ENCODE data around the gene JMJD1C. TPM values are rescaled to one million over a fixed set of nuclear protein-coding genes. Genes with fewer than 3 reads are reported as not detected.
"Not testable (repeated sequence)": the region's sequence is repeated elsewhere in the genome, so short reads cannot be mapped to it uniquely, and the experiment has no call there.

The JMJD1C gene
- total RNA-seq, 1 donor from 2014 or later: 205 TPM

DNA sequence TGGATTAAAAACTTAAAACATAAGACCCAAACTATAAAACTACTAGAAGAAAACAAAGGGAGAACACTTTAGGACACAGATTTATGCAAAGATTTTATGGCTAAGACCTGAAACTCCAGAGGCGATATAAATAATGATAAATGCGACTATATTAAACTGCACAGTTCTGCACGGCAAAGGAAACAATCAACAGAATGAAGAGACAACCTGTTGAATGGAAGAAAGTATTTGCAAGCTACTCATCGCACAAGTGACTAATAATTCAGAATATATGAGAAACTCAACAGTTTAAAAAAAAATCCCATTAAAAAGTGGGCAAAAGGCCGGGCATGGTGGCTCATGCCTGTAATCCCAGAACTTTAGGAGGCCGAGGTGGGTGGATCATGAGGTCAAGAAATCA, 73.6 kb downstream of the JMJD1C start:
- DNase-seq: no peak

DNA sequence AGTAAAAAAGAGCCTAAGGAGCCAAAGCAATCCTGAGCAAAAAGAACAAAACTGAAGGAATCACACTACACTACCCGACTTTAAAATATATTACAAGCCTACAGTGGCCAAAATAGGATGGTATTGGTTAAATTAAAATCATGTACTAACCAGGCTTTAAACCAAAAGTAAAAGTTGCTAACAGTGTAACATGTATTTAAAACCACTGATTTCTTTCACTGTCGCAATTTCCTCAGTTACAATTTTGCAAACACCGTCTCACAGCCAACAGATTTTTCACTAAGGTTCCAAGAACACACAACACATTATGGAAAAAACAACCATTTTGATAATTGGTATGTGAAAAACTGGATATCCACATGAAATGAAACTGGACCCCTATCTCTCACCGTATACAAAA, 74.0 kb downstream of the JMJD1C start:
- DNase-seq: no peak

DNA sequence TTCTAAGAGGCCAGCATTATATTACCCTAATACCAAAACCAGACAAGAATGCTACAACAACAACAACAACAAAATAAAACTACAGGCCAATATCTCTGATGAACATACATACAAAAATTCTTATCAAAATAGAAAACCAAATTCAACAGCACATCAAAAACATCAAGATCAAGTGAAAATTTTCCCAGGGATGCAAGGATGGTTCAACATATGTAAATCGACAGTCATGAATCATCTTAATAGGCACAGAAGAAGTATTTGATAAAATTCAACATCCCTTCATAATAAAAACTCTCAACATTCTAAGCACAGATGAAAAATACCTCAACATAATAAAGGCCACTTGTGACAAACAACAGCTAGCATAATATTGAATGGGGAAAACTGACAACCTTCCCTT, 75.3 kb downstream of the JMJD1C start:
- DNase-seq: no peak

DNA sequence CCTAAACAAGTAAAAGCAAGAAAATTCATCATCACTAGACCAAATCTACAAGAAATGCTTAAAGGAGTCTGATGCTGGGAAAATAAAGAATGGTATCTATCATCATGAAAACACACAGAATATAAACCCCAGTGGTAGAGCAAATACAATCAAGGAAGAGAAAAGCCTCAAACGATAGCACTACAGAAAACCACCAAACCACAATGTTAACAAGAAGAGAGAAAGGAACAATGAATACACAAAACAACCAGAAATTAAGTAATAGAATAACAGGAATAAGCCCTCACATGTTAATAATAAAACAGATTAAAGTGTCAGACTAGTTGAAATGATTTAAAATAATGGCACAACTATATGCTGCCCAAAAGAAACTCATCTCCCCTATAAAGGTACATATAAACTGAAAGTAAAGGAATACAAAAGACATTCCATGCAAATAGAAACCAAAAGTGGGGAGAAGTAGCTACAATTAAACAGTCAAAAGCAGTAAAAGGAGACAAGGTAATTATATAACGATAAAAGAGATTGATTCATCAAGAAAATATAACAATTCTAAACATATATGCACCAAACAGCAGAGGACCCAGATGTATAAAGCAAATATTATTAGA, 77.3 kb downstream of the JMJD1C start:
- DNase-seq: no peak

DNA sequence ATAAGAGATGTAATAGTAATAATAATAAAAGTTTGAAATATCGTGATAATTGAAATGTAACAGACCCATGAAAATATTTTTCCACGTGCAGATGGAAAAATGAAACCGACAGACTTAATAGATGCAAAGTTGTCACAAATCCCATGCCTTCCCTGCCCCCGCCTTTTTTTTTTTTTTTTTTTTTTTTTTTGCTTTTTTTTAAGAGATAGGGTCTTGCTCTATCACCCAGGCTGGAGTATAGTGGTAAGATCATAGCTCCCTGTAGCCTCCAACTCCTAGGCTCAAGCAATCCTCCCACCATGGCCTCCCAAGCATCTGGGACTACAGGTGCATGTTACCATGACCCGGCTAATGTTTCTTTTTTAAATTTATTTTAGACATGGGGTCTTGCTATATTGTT, 80.5 kb downstream of the JMJD1C start:
- no peak for DNase-seq

DNA sequence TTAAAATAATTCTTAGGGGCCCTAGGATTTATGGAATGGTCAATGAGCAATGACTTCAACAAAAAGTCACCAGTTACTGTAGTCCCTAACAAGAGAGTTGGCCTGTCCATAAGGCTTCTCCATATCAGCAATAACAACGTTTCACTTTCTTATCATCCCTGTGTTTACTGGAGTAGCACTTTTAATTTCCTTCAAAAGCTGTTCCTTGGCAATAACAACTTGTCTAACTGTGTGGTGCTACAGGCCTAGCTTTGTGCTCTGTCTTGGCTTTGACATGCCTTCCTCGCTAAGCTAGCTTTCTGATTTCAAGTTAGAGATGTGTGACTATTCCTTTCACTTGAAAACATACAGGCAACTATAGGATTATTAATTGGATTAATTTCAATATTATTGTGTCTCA, 81.1 kb downstream of the JMJD1C start:
- DNase-seq: no peak

DNA sequence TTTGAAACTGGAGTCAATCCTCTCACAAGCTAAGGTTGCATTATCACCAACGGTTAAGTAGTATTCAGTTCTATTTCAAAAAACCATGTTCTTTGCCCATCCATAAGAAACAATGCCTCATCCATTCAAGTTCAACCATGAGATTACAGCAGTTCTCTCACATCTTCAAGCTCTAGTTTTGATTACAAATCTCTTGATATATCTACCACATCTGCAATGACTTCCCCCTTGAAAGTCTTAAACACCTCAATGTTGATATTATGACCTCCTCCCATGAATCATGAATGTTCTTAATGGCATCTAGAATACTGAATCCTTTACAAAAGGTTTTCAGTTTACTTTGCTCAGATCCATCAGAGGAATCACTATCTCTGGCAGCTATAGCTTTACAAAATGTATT, 81.8 kb downstream of the JMJD1C start:
- no peak for DNase-seq

DNA sequence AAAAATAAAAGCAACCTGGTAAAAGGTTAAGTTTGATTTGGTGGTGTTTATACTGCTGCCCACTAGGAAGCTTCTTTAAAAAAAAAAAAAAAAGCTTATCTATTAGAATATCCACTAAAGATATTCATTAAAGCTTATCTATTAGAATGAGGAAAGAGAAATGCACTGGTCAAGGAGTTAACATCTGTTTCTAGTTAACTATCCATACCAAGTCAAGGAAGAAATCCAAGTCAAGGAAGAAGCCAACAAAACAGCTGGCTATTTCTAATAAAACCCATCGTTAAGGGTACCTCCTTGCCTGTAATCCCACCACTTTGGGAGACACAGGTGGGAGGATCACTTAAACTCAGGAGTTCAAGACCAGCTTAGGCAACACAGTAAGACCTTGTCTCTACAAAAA, 82.6 kb downstream of the JMJD1C start:
- DNase-seq: no peak

DNA sequence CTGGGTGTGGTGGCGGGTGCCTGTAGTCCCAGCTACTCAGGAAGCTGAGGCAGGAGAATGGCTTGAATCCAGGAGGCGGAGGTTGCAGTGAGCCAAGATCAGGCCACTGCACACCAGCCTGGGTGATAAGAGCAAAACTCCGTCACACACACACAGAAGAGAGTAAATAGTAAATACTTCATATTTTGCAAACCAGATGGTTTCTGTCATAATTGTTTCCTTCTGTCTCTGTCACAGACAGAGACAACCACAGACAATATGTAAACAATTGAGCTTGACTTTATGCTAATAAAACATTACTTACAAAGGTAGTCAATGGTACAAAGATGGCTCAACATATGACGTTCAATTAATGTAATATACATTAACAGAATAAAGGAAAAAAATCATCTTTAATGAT, 83.7 kb downstream of the JMJD1C start:
- DNase-seq: no peak

DNA sequence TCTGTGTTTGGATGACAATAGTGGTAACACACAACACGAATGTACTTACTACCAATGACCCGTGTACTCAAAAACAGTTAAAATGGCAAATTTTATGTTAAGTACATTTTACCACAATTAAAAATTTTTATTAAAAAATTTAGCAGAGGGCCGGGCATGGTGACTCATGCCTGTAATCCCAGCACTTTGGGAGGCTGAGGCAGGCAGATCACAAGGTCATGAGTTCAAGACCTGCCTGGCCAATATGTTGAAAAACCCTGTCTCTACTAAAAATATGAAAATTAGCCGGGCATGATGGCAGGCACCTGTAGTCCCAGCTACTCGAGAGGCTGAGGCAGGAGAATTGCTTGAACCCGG, 88.5 kb downstream of the JMJD1C start:
- DNase-seq: not testable (repeated sequence)

DNA sequence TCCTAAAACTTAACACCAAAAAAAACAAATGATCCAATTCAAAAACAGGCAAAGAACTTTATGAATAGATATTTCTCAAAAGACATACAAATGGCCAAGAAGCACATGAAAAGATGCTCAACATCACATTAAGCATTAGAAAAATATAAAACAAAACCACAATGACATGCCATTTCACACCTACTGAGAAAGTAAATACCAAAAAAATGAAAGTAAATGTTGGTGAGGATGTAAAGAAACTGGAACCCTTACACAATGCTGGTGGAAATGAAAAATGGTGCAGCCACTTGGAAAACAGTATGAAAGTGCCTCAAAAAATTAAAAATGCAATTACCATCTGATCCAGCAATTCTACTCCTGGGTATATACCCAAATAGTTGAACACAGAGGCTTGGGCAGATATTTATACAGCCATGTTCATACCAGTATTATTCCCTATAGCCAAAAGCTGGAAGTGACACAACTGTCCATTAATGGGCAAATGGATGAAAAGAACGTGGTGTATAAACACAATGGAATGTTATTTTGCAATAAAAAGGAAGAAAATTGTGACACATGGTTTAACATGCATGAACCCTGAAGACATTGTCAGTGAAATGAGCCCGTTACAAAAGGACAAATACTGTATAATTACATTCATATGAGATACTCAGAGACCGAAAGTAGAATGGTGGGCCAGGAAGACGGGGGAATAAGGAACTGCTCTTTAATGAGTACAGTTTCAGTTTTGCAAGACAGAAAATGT, 89.0 kb downstream of the JMJD1C start:
- peak; percentile 31 for DNase-seq

DNA sequence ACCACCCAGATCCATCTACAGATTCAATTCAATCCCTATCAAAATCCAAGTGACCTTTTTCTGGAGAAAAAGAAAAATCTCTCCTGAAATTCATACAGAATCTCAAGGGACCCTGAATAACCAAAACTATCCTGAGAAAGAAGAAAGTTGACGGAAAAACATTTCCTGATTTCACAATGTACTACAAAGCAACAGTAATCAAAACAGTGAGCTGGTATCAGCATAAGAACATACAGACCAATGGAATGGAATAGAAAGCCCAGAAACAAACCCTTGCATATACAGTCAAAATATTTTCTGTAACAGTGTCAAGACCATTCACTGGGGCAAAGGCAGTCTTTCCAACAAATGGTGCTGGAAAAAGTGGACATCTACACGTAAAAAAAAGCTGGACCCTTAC, 89.9 kb downstream of the JMJD1C start:
- peak; percentile 63 for DNase-seq

DNA sequence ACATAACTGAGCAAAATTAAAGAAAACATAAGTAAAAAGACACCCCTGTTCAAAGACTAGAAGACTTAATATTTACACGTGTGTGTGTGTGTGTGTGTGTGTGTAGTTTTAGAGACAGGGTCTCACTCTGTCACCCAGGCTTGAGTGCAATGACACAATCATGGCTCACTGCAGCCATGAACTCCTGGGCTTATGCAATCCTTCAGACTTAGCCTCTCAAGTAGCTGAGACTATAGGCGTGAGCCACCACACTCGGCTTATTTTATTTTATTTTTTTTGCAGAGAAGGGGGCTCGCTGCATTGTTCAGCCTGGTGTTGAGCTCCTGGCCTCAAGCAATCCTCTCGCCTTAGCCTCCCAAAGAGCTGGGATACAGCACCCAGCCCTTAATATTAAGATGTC, 90.3 kb downstream of the JMJD1C start:
- peak; percentile 13 for DNase-seq

DNA sequence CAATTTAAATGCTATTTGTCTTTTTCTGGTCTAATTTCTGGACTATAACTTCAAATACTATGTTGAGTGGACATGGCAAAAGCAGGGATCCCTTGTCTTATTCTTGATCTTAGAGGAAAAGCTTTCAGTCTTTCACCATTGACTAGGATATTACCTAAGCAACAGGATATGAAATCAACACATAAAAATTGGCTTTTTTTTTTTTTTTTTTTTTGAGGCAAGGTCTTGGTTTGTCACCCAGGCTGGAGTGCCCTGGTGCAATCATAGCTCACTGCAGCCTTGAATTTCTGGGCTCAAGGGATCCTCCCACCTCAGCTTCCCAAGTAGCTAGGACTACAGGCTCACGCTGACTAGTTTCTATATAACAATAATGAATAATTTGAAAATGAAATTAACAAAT, 90.8 kb downstream of the JMJD1C start:
- peak; percentile 48 for DNase-seq

DNA sequence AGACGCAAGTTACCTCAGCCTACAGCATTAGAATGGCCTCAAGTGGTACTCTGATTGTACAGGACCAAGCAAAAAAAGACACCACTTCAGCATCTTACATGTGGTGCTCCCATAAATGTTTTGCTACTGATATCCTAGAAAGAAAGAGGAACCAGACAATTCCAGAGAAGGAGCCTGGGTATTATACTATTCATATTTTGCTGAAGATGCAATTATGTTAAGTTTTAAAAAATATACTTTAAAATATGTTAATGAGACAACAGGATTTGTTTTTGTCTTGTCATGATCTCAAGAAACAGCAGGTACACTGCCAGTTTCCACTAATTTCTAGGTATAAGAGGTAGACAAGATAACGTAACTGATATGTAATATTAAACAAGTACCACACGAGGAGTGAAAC, 92.6 kb downstream of the JMJD1C start:
- DNase-seq: no peak

DNA sequence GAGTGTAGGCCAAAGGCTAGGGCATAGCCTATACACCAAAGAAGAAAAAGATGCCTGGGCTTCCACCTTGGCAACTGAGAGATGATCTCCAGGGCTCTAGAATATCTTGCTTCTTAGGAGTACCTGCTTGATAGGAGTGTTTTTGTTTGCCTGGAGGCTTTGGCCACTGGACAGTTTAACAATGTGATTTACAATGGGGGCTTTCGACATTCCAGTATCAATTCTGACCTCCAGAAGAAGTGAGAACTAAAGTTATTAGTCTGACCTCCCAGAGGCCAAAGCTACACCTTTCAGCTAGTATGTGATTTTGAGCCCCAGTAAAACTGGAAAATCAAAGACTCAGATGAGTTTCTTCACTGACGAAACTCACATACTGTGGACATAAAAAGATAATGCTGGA, 96.1 kb downstream of the JMJD1C start:
- no peak for DNase-seq

DNA sequence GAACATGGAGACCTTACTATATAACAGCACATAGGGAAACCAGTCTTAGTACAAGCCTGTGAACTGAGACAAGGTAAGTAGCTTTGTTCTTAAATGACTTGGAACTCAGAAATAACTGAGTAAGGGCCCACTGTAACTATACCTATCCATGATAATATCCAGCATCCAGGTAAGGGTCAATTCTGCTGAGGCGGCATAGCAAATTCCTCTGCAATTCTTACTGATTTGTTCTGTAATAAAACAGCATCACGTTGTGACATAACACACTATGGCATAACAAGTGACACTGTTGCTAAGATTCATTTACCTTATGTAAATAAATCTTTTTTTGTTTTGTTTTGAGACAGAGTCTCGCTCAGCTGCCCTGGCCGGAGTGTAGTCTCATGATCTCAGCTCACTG, 97.4 kb downstream of the JMJD1C start:
- DNase-seq: no peak

DNA sequence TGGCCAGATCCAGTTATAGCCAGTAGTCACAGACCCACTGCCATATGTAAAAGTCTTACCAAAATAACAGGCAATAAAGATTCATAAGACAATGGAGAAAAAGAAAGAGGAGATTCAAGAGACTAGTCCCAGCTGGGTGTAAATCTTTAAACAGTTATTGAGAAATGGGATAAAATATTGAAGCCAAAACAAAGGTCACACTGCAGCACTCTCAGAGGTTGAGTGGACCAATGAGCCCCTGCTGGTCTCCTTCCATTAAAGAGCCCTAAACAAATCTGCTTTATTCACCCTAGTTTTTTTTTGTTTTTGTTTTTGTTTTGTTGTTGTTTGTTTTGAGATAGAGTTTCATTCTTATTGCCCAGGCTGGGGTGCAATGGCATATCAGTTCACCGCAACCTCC, 98.8 kb downstream of the JMJD1C start:
- no peak for DNase-seq

DNA sequence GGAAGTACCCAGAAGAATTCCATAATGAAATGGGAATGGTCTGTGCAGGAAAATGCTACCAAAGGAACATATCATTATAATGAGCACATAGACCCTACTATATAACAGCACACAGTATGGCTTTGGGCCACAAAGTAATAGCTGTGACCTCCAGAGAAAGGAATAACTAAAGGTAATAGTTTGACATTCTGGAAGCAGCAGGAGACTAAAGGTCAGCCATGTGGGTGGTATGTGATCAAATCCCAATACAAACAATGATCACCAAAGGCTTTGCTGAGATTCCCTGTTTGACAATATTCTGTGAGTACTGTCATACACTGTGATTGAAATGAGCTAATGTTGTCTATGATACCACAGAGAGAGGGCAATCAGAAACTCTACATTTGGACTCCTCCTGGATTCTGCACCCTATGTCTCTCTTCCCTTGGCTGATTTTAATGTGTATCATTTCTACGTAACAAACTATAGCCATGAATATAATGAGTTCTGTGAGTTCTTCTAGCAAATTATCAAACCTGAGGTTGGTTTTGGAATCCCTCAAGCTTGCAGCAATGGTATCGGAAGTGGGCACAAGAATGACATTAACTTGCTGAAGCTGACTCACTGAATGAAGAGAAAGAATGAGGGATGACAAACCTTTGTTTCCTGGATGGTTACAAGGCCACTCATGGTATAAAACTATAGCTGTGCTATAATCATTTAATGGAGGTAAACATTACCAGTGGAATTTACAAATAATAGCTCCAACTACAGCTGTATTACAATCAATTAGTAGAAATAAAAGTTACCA, 99.6 kb downstream of the JMJD1C start:
- no peak for DNase-seq

DNA sequence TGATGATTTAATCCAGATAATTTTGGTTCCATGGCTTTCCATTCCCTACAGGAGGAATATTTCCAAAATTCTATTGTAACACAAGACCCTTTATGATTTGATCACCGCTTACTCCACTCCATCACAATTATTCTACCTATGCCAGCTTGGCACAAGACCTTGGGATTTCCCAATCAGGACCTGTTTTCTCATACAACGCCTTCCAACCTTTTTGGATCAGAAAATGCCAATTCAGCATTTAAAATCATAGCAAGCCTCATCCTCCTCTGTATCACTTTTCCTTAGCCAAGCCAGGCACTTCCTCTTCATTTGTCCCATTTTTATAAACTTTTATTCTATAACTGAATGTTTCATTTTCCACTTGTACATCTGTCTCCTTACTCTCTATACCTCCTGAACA, 100.9 kb downstream of the JMJD1C start:
- no peak for DNase-seq

DNA sequence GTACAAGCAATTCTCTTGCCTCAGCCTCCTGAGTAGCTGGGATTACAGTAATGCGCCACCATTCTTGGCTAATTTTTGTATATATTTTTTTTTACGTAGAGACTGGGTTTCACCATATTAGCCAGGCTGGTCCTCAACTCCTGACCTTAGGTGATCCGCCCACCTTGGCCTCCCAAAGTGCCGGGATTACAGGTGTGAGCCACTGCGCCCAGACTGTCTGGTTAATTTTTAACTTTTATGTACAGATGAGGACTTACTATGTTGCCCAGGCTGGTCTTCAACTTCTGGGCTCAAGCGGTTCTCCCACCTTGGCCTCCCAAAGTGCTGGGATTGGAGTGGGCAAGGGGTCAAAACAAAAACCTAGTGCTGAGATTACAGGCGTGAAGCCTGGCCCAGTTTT, 101.8 kb downstream of the JMJD1C start:
- no peak for DNase-seq

DNA sequence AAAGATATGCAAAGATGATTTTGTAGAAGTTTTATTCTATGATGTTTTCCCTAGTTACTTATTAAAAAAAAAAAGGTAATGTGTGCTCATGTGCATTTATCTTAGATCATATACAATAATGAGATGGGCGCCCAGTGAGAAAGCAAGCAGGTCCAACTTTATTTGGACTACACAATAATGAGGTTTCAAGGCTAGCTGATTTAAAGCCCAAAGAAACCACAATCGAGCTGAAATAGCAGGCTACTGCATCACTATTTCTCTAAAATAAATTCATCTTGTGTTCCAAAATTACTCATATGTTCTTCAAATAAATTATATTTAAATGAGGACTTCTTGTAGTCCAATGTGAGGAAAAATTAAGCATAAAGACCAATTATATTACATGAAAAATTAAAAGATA, 110.1 kb downstream of the JMJD1C start:
- DNase-seq: no peak

DNA sequence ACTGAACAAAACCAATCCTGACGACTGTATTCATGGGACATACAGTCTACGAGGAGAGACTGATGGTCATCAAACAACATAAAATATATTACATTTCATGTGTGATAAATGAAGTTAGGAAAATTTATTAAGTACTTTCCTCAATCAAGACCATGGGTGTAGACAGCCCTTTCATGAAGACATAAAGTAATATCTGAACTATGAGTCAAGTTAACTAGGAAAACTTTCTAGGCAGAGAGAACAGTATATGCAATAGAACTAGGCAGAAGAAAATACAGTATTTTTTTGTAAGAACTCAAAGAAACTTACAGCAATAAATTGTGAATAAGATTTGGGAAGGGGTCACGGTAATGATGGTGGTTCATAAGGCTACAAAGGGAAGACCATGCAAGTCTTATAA, 112.8 kb downstream of the JMJD1C start:
- DNase-seq: no peak

DNA sequence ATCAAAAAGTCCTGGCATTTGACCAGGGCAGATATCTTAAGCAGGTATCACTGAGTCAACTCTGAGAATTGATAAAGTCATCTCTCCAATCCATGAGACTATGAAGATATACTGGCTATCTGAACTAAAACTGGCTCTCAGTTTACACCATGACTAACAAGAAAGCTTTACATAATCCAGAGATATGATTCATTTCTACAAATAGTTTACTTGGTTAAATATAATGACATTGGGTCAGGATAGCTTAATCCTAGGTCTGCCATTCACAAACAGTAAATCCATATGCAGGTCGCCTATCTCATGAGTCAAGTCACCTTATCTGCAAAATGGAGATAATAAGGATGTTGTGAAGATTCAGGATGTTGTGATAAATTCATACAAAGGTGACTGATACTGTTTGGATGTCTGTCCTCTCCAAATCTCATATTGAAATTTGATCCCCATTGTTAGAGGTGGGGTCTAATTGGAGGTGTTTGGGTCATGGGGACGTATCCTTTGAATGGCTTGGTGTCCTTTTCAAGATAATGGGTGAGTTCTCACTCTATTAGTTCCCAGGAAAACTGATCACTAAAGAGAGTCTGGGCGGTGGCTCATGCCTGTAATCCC, 117.4 kb downstream of the JMJD1C start:
- no peak for DNase-seq

Data from dermis blood vessel endothelial cell (primary cell).